Heart left ventricle (tissue), 13 donors: ENCODE results near the gene C2.

Experiments
- CTCF ChIP-seq, 12 donors: fragments of 200-600 bp; sonication (generic) in 4 of 12; IDR thresholded peaks; one replicate each; pipeline versions ENCODE4 v1.5.0 to v1.8.0; 2018 to 2022; ENCODE audit warnings: antibody characterized with exemption in 12 of 12, mild to moderate bottlenecking in 5 of 12
- POLR2A ChIP-seq, 2 donors: fragments of 450-650 bp; IDR thresholded peaks; one replicate each; pipeline ENCODE4 v1.6.1; 2017; ENCODE audit warnings: antibody characterized with exemption in 2 of 2, mild to moderate bottlenecking in 2 of 2, moderate library complexity in 2 of 2
- donor health status: ischemic (EF 13 %, LVEDD 7.1; RV severe dilation, severe dysfunction).
- donor health status: DM: no; HTN: yes; CAD: no.
- donor health status: DM: no; HTN: no; CAD: no.
- donor health status: ischemic (EF 25% LVEDD 6.9; RV normal size, moderate dysfunction).
- donor health status: ischemic (EF 25% LVEDD 5.7; RV mildly dilated, moderate dysfunction).
- donor health status: ischemic (EF 35%, LVEDD 5.7; RV mildly dilated, moderate dysfunction).
- donor health status: nonischemic (EF 11% LVEDD 7.7; RV severe dilation, severe dysfunction).
- donor health status: DM: yes; HTN: yes; CAD: no.
- donor health status: PGD.
- donor health status: ischemic (EF 29% LVEDD 5.4; RV normal size, mild dysfunction).
- donor health status: nonischemic (EF 23%, LVEDD 6.1; RV moderate dilation, normal function).

- no peak for TF ChIP-seq POLR2A (IDR thresholded peaks at IDR 0.05)
- no peak for TF ChIP-seq CTCF (IDR thresholded peaks at IDR 0.05)
Observed at GRCh38 chr6:31900917-31901414, 26.6 kb upstream of the C2 start.
